ENCODE results near the gene CENPA. TPM values are rescaled to one million over a fixed set of nuclear protein-coding genes. Genes with fewer than 3 reads are reported as not detected.

CENPA gene
- total and polyA plus RNA-seq, 2 of the 13 experiments (the other 11 are each of a cell fraction or from before 2014, with no cell fraction given), result 28.5 to 38.5 TPM

DNA sequence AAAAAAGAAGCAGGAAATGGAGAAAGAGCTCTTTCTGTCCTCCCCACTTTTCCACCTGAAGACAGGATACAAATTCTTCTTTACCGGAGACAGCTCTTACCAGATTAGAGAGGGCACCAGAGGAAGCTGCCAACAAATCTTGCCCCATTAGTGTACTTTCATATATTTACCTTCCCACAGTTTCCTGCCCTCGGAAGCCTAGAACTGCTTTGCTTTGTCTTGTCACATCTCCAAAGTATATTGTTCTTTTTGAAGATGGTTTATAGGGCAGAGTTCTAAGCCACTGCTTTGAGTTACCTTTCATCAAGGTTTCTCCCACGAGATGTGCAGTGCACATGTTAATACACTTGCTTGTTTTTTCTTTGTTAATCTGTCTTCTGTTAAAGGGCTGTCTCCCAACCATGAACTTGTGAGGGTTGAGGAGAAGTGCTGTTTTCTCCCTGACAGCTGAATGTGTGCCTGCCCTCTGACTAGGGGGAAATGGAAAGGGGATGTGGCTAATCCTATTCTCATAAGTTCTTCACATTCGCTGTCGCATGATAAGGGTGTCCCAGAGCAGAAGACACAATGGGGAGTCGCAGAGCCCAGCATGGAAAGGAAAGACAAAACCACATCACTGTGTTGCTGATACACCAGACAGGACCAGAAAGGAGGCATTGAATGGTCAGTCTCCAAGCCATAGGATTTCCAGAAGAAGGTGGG lies 24.2 kb downstream of the CENPA start:
- no peaks in the 10 kb centered on the region for H3K36me3 ChIP-seq (replicated peaks in 1 of 2; ENCODE audit: control insufficient read depth in 1 of 2, insufficient read depth in 2 of 2, low read length in 2 of 2)
- H3K27me3 ChIP-seq (ENCODE audit: control insufficient read depth in 1 of 2, insufficient read depth in 2 of 2, low read length in 2 of 2), result peaks cover 6 to 35% of the 10 kb centered on the region in 2 experiments; a peak in 3 of 5 replicates
- no peak overlapping the region for H3K4me3 ChIP-seq (replicated peaks in 1 of 3; ENCODE audit: insufficient read depth in 1 of 3, low read depth in 2 of 3, low read length in 3 of 3)
- FAIRE-seq (no peak), ATAC-seq (no peak), DNase-seq (ENCODE audit: low spot score) (no peak)
- H3K79me2 ChIP-seq (ENCODE audit: insufficient read depth, low read length), result no peaks in the 10 kb centered on the region
- POLR2A ChIA-PET, result no interaction called here
- 33% methylated on average over 6 of the region's 6 CpGs for WGBS (ENCODE audit: low lambda C conversion rate)
- TF ChIP-seq ZNF331 (CRISPR knock-in tag; IDR thresholded peaks at IDR 0.05) (no peak), HDAC2 (CRISPR knock-in tag; IDR thresholded peaks at IDR 0.05) (no peak), ZNF335 (CRISPR knock-in tag; IDR thresholded peaks at IDR 0.05) (no peak), PITX1 (CRISPR knock-in tag; IDR thresholded peaks at IDR 0.05) (no peak), ZNF775 (CRISPR knock-in tag; IDR thresholded peaks at IDR 0.05; ENCODE audit: borderline replicate concordance) (no peak), FOXA1 (IDR thresholded peaks at IDR 0.05) (no peak), FOXA1 (CRISPR knock-in tag; IDR thresholded peaks at IDR 0.05) (no peak), MEIS1 (CRISPR knock-in tag; IDR thresholded peaks at IDR 0.05; ENCODE audit: borderline replicate concordance) (no peak), THAP11 (CRISPR knock-in tag; IDR thresholded peaks at IDR 0.05) (no peak)
- TF ChIP-seq, protein P1, sequence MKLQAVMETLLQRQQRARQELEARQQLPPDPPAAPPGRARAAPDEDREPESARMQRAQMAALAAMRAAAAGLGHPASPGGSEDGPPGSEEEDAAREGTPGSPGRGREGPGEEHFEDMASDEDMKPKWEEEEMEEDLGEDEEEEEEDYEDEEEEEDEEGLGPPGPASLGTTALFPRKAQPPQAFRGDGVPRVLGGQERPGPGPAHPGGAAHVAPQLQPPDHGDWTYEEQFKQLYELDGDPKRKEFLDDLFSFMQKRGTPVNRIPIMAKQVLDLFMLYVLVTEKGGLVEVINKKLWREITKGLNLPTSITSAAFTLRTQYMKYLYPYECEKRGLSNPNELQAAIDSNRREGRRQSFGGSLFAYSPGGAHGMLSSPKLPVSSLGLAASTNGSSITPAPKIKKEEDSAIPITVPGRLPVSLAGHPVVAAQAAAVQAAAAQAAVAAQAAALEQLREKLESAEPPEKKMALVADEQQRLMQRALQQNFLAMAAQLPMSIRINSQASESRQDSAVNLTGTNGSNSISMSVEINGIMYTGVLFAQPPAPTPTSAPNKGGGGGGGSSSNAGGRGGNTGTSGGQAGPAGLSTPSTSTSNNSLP (IDR thresholded peaks at IDR 0.05; ENCODE audit: low read depth, low read length), result no peak
- TF ChIP-seq, protein P2, sequence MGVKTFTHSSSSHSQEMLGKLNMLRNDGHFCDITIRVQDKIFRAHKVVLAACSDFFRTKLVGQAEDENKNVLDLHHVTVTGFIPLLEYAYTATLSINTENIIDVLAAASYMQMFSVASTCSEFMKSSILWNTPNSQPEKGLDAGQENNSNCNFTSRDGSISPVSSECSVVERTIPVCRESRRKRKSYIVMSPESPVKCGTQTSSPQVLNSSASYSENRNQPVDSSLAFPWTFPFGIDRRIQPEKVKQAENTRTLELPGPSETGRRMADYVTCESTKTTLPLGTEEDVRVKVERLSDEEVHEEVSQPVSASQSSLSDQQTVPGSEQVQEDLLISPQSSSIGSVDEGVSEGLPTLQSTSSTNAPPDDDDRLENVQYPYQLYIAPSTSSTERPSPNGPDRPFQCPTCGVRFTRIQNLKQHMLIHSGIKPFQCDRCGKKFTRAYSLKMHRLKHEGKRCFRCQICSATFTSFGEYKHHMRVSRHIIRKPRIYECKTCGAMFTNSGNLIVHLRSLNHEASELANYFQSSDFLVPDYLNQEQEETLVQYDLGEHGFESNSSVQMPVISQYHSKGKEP (CRISPR knock-in tag; IDR thresholded peaks at IDR 0.05), result no peak
- no peak overlapping the region for H3K27ac ChIP-seq (ENCODE audit: extremely low read length, insufficient read depth, low read length)
- H3K4me2 ChIP-seq (ENCODE audit: low read depth, low read length), result no peak overlapping the region
- CTCF ChIA-PET (ENCODE audit: low intra/inter-chr PET ratio, low total read pairs), result no interaction called here
- no peak overlapping the region for H2AFZ ChIP-seq (ENCODE audit: low read length)
- no peak overlapping the region for H3K9ac ChIP-seq (ENCODE audit: insufficient read depth, low read depth, low read length)
- intact Hi-C loops (cut with micrococcal nuclease; ENCODE audit: unreplicated experiment), result no loop called here
- H4K20me1 ChIP-seq (ENCODE audit: insufficient read depth, low read length), result no peaks in the 10 kb centered on the region
- H3K4me1 ChIP-seq (ENCODE audit: insufficient read depth, low read length), result no peaks in the 10 kb centered on the region
- in situ Hi-C loops (cut with HindIII; ENCODE audit: extremely low pct_ligation_motif_present, low pct_unique_long_range_greater_than_20kb), result no loop called here
- BruUV-seq (replicated peaks), result no TSS peak
- H3K9me3 ChIP-seq (ENCODE audit: low read length), result no peaks in the 10 kb centered on the region

All from HepG2 (cell line).